Neural crest cell (in vitro differentiated cells): Measurements from ENCODE around the gene SLC39A11. TPM values are rescaled to one million over a fixed set of nuclear protein-coding genes. Genes with fewer than 3 reads are reported as not detected.
"Not testable (repeated sequence)": the region's sequence is repeated elsewhere in the genome, so short reads cannot be mapped to it uniquely, and the experiment has no call there.

ENCODE experiments used
- DNase-seq: peaks from one replicate; pipeline ENCODE4 v3.0.0; 2021; ENCODE audit warnings: low read depth, mixed read lengths, low spot score
- H3K27ac Mint-ChIP-seq: one replicate; pipeline ENCODE4 v1.8.0; 2021; ENCODE audit warnings: mild to moderate bottlenecking, mixed read lengths; ENCODE audit not compliant: unreplicated experiment
- H3K27me3 Mint-ChIP-seq: 2 replicates; pipeline ENCODE4 v1.8.0; 2021; ENCODE audit warnings: low read depth, mild to moderate bottlenecking, mixed read lengths
- H3K36me3 Mint-ChIP-seq: 2 replicates; pipeline ENCODE4 v1.8.0; 2021; ENCODE audit warnings: low read depth, mild to moderate bottlenecking, mixed read lengths
- H3K4me1 Mint-ChIP-seq: 2 replicates; pipeline ENCODE4 v1.8.0; 2021; ENCODE audit warnings: mixed read lengths
- H3K4me3 Mint-ChIP-seq: one replicate; pipeline ENCODE4 v1.8.0; 2021; ENCODE audit warnings: mild to moderate bottlenecking, mixed read lengths
- H3K9me3 Mint-ChIP-seq: 2 replicates; pipeline ENCODE4 v1.8.0; 2021; ENCODE audit warnings: mixed read lengths
- total RNA-seq: library from RNA; stranded (reverse); gene quantifications from 2 replicates; pipeline ENCODE4 v1.2.1, GENCODE V29; 2021
- TF ChIP-seq, protein P1 (sequence below): fragments of 200-600 bp; sonication (generic); conservative IDR thresholded peaks from 2 replicates; pipeline ENCODE4 v1.5.0; 2021; ENCODE audit warnings: antibody characterized with exemption, mild to moderate bottlenecking

SLC39A11 gene
- total RNA-seq, 1 donor from 2014 or later: 11.3 TPM

DNA sequence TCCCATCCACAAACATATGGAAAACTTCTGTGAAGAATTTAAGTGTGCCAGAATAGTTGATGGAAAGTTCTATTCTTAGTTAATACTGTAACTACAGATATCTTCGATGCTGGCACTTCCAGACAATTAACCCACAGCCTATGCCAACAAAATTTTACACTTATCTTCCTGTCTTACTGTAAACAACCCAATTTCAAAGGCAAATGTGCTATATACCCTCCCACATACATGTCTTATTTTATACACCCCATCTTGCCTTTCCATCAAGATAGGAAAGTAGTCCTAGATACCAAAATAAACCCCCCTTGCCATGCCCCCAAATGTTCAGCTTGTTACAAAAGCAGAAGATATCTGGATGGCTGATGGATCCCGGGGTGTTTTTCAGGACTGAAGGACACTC is 306.3 kb downstream of the SLC39A11 start:
- TF ChIP-seq, protein P1, sequence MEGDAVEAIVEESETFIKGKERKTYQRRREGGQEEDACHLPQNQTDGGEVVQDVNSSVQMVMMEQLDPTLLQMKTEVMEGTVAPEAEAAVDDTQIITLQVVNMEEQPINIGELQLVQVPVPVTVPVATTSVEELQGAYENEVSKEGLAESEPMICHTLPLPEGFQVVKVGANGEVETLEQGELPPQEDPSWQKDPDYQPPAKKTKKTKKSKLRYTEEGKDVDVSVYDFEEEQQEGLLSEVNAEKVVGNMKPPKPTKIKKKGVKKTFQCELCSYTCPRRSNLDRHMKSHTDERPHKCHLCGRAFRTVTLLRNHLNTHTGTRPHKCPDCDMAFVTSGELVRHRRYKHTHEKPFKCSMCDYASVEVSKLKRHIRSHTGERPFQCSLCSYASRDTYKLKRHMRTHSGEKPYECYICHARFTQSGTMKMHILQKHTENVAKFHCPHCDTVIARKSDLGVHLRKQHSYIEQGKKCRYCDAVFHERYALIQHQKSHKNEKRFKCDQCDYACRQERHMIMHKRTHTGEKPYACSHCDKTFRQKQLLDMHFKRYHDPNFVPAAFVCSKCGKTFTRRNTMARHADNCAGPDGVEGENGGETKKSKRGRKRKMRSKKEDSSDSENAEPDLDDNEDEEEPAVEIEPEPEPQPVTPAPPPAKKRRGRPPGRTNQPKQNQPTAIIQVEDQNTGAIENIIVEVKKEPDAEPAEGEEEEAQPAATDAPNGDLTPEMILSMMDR: no peak
- Mint-ChIP-seq H3K27me3 (no peaks in the 10 kb centered on the region), H3K4me3 (no peak overlapping the region), H3K9me3 (no peaks in the 10 kb centered on the region), H3K36me3 (peaks cover 6% of the 10 kb centered on the region), H3K27ac (no peak overlapping the region), H3K4me1 (peaks cover 22% of the 10 kb centered on the region)
- DNase-seq: no peak

DNA sequence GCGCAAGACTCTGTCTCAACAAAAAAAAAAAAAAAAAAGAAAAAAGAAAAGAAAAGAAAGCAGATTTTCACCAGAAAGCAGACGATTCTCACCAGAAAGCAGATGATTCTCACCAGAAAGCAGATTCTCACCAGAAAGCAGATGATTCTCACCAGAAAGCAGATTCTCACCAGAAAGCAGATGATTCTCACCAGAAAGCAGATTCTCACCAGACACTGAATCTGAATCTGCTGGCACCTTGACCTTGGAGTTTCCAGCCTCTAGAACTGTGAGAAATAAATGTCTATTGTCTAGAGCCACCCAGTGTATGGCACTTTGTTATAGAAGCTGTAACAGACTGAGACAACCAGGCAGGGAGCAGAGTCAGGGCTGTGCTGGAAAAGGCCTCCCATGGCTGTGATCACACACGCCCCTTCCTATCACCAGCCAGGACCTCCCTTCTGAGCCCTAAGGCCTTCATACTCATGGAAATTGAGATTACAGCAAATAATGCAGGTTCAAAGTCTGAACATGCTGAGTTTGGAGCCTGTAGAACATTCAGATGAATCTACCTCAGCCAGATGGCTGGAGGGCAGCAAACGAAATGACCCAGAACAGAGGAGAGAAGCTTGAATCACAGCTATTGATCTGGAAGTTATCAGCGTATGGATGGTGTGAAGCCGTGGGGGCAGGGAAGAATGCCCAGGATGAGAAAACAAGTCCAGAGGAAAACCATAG is 309.3 kb downstream of the SLC39A11 start:
- Mint-ChIP-seq H3K36me3 (peaks cover 3% of the 10 kb centered on the region), H3K4me1 (peaks cover 11% of the 10 kb centered on the region), H3K4me3 (no peak overlapping the region), H3K27me3 (no peaks in the 10 kb centered on the region), H3K27ac (peak overlapping the region; percentile 39), H3K9me3 (no peaks in the 10 kb centered on the region)
- TF ChIP-seq, protein P1: no peak
- no peak for DNase-seq

DNA sequence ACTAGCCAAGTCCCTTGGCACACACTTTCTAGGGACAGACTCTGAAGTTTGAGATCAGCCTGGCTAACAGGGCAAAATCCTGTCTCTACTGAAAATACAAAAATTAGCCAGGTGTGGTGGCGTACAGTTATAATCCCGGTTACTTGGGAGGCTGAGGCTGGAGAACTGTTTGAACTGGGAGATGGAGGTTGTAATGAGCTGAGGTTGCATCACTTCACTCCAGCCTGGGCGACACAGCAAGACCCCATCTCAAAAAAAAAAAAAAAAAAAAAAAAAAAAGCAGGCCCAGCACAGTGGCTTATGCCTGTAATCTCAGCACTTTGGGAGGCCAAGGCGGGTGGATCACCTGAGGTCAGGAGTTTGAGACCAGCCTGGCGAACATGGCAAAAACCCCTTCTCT is 310.1 kb downstream of the SLC39A11 start:
- not testable (repeated sequence) for H3K9me3 Mint-ChIP-seq, H3K36me3 Mint-ChIP-seq, H3K4me1 Mint-ChIP-seq, H3K27ac Mint-ChIP-seq, H3K27me3 Mint-ChIP-seq, DNase-seq, H3K4me3 Mint-ChIP-seq

DNA sequence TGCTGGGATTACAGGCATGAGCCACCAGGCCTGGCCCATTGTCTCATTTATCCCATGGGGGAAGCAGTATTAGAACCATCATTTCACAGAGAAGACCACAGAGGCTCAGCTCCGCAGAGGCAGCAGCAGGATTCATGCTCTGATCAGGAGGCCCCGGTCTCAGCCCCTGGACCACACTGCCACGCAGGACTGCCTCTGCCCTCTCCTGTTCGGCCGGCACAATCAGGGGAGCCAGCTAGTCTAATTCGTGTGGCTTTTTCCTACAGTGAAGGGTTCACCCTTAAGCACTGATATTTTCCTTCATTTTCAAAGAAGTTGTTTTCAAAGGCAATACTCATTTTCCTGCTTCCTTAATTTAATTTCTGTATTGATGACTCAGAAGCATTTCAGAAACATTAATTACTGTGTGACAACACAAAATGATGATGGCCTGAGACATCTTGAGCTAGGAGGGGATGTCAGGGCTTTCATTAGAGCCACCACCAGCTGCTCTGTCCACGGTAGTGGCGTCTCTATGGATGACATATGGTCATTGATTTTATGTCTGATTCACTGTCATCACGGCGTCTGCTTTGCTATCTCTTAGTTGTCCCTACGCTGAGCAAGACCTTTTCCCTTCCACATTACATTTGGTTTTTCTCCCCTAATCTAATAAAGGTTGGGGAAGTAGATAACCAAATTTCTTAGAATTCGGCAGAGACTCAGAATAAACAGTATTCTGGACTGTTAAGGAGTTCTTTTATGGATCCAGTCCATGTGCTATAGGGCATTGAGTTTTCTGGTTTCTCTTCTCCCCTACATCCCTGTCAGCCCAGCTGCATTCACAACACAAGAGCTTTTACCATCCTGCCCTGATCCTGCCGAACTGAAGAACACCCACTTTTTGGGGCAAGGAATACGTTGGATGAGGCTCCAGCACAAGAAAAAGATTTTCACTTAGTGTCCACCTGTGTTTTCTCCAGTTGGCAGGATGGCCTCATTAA is 314.0 kb downstream of the SLC39A11 start:
- TF ChIP-seq, protein P1: no peak
- no peak overlapping the region for H3K4me3 Mint-ChIP-seq
- no peaks in the 10 kb centered on the region for H3K9me3 Mint-ChIP-seq
- peaks cover 3% of the 10 kb centered on the region for H3K36me3 Mint-ChIP-seq
- DNase-seq: no peak
- H3K4me1 Mint-ChIP-seq: peaks cover 7% of the 10 kb centered on the region
- H3K27me3 Mint-ChIP-seq: no peaks in the 10 kb centered on the region
- H3K27ac Mint-ChIP-seq: peak overlapping the region; percentile 50

DNA sequence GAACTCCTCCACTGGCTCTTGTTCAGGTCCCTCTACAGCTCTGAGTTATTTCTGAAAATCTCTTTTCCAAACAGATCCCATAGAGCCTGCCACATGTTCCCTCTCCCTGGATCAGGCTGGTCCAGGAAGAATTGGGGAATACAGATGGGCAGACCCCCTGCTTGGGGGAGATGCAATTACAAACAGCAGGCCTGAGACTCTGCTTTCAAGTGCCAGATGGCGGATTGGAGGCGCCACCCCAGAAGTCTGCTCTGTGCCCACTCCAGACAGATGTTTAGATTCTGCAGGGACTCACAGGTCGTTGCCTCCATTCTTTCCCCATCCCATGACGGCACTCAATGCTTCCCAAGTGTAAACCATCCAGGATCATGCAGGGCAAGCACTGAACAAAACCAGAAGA is 316.6 kb downstream of the SLC39A11 start:
- H3K36me3 Mint-ChIP-seq: no peaks in the 10 kb centered on the region
- TF ChIP-seq, protein P1: no peak
- no peaks in the 10 kb centered on the region for H3K4me1 Mint-ChIP-seq
- DNase-seq: no peak
- no peak overlapping the region for H3K4me3 Mint-ChIP-seq
- no peaks in the 10 kb centered on the region for H3K9me3 Mint-ChIP-seq
- no peak overlapping the region for H3K27ac Mint-ChIP-seq
- no peaks in the 10 kb centered on the region for H3K27me3 Mint-ChIP-seq
